ENCODE measurements around the gene RTN4.
A peak's percentile ranks its signal among the peaks of the same experiment; 100 is the strongest.

The RTN4 gene

DNA sequence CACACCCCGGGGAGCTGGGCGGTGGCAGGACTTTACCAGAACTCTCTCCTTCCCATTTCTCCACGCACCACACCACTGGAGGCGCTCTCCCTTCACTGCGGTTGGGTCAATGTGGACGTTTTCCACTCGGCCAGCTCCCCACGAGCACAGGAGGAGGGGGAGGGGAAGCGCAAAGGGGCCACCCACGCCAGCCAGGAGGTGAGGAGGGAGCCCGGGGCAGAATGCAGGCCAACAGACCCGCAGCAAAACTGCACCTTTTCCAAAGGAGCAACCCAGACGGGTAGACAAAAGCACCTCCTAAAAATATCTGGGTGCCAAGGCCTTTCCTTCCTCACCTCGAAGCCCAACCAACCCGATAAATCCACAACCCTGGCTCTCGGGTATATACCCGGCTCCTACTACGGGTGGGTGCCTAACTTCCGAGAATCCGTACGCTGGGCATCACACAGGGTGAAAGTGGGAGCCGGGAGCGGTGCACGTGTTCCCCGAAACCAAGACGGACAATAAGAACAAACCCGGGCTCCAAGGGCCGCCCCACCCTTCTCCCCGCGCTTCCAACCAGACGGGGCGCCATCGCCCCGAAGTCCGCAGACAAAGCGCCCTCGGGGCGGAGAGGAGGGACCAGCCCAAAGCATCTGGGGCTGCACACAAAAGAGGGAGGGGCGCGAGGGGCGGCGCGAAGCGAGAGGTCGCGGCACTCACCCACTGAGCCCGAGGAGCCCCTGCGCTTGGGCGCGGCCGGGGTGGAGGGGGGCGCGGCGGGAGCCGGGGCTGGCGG is 1.0 kb downstream of the RTN4 start:
- Histone ChIP-seq H3K27me3 (ENCODE audit: control insufficient read depth, low read length) (no peaks in the 10 kb centered on the region), H3K79me2 (ENCODE audit: control insufficient read depth, low read length) (peaks cover 70% of the 10 kb centered on the region), H3K27ac (ENCODE audit: low read depth, low read length) (peak overlapping the region; percentile 85), H4K20me1 (ENCODE audit: control insufficient read depth, insufficient read depth, low read depth, low read length) (peaks cover 8% of the 10 kb centered on the region; the same call in 1 of the 2 replicates), H3F3A (ENCODE audit: control insufficient read depth, insufficient read depth) (peaks cover 10% of the 10 kb centered on the region; the same call in 1 of the 2 replicates), H3K36me3 (ENCODE audit: control insufficient read depth, low read length) (peaks cover 11% of the 10 kb centered on the region; the same call in 1 of the 2 replicates), H3K9me2 (replicated peaks; ENCODE audit: control insufficient read depth, low read length) (no peaks in the 10 kb centered on the region), H3K4me1 (ENCODE audit: control insufficient read depth, low read length) (peaks cover 46% of the 10 kb centered on the region), H3K4me2 (ENCODE audit: low read length) (peak overlapping the region; percentile 92), H3K4me3 (ENCODE audit: low read length) (peak overlapping the region; percentile 70), H3K9me3 (ENCODE audit: control insufficient read depth, insufficient read depth, low read length) (no peaks in the 10 kb centered on the region)
- TF ChIP-seq CTCF (IDR thresholded peaks at IDR 0.05; ENCODE audit: low read depth, low read length, poor library complexity, severe bottlenecking) (peak; percentile 70), EZH2phosphoT487 (IDR thresholded peaks at IDR 0.05; ENCODE audit: borderline replicate concordance, low read length) (no peak)

- TF ChIP-seq EZH2phosphoT487 (IDR thresholded peaks at IDR 0.05; ENCODE audit: borderline replicate concordance, low read length) = no peak
- TF ChIP-seq CTCF (IDR thresholded peaks at IDR 0.05; ENCODE audit: low read depth, low read length, poor library complexity, severe bottlenecking) = no peak
- H3K4me2 ChIP-seq (ENCODE audit: low read length) = peak overlapping the region; percentile 92
- no peaks in the 10 kb centered on the region for H3K9me2 ChIP-seq (replicated peaks; ENCODE audit: control insufficient read depth, low read length)
- peaks cover 8% of the 10 kb centered on the region; the same call in 1 of the 2 replicates for H4K20me1 ChIP-seq (ENCODE audit: control insufficient read depth, insufficient read depth, low read depth, low read length)
- H3K9me3 ChIP-seq (ENCODE audit: control insufficient read depth, insufficient read depth, low read length) = no peaks in the 10 kb centered on the region
- H3K4me3 ChIP-seq (ENCODE audit: low read length) = peak overlapping the region; percentile 70
- peaks cover 6% of the 10 kb centered on the region; the same call in 1 of the 2 replicates for H3F3A ChIP-seq (ENCODE audit: control insufficient read depth, insufficient read depth)
- H3K79me2 ChIP-seq (ENCODE audit: control insufficient read depth, low read length) = peaks cover 75% of the 10 kb centered on the region
- H3K27ac ChIP-seq (ENCODE audit: low read depth, low read length) = peak overlapping the region; percentile 85
- H3K36me3 ChIP-seq (ENCODE audit: control insufficient read depth, low read length) = peaks cover 11% of the 10 kb centered on the region; the same call in 1 of the 2 replicates
- H3K27me3 ChIP-seq (ENCODE audit: control insufficient read depth, low read length) = no peaks in the 10 kb centered on the region
- H3K4me1 ChIP-seq (ENCODE audit: control insufficient read depth, low read length) = peaks cover 40% of the 10 kb centered on the region
Measured at GRCh38 chr2:55048508-55049042, 1.7 kb downstream of the RTN4 start.

GRCh38 chr2:55047677-55048299 is 2.5 kb downstream of the RTN4 start:
- H3K4me3 ChIP-seq (ENCODE audit: low read length) = peak overlapping the region; percentile 70
- no peaks in the 10 kb centered on the region for H3K9me3 ChIP-seq (ENCODE audit: control insufficient read depth, insufficient read depth, low read length)
- H3K4me1 ChIP-seq (ENCODE audit: control insufficient read depth, low read length) = peaks cover 35% of the 10 kb centered on the region
- H3K79me2 ChIP-seq (ENCODE audit: control insufficient read depth, low read length) = peaks cover 83% of the 10 kb centered on the region
- H3F3A ChIP-seq (ENCODE audit: control insufficient read depth, insufficient read depth) = peaks cover 6% of the 10 kb centered on the region; the same call in 1 of the 2 replicates
- no peak overlapping the region for H3K27ac ChIP-seq (ENCODE audit: low read depth, low read length)
- H4K20me1 ChIP-seq (ENCODE audit: control insufficient read depth, insufficient read depth, low read depth, low read length) = peaks cover 8% of the 10 kb centered on the region; the same call in 1 of the 2 replicates
- H3K4me2 ChIP-seq (ENCODE audit: low read length) = peak overlapping the region; percentile 92
- peaks cover 11% of the 10 kb centered on the region; the same call in 1 of the 2 replicates for H3K36me3 ChIP-seq (ENCODE audit: control insufficient read depth, low read length)
- H3K9me2 ChIP-seq (replicated peaks; ENCODE audit: control insufficient read depth, low read length) = no peaks in the 10 kb centered on the region
- no peaks in the 10 kb centered on the region for H3K27me3 ChIP-seq (ENCODE audit: control insufficient read depth, low read length)
- no peak for TF ChIP-seq EZH2phosphoT487 (IDR thresholded peaks at IDR 0.05; ENCODE audit: borderline replicate concordance, low read length)

Data from DOHH2 (cell line).